CD1c-positive myeloid dendritic cell (primary cell): Measurements from ENCODE around the gene TMEM132D.

Source experiments
- DNase-seq: peaks from one replicate; pipeline ENCODE4 v3.0.0-alpha.2; 2016; ENCODE audit errors: extremely low spot score

The TMEM132D gene

DNA sequence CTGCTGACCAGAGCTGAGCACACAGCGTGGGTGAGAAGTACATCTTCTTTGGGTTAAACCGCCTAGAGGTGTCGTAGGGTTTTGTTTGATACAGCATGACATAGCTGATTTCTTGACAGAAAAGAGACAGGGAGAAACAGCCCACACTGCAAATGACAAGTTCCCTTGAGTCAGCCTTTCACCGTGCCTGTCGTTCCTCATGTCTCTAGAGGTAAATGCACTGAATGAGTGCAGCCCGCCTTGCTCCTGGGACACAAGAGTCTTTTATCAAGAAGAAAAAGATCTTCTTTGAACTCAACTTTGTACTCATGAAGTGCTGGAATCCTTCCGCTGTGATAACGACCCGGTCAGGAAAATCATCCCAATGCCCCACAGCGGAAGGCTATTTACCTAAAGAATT is 77.6 kb downstream of the TMEM132D start:
- no peak for DNase-seq

DNA sequence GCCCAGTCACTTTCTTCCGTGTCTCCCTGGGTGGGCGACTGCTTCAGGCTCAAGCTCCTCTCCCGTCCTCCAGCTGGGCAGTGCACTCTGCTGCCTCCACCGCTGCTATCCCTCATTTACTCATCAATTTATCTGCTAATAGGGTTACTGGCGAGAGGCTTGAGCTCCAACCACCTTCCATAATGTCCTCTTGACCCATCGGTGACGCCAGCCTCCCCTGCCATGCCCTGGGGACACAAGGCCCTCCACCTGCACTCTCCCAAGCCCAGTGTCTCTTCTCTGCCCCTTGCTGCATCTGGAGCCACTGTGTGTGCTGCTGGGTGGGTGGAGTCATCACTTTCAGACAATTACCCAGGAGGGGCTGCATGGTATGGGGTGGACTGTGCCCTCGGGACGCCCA is 78.5 kb downstream of the TMEM132D start:
- DNase-seq: no peak

DNA sequence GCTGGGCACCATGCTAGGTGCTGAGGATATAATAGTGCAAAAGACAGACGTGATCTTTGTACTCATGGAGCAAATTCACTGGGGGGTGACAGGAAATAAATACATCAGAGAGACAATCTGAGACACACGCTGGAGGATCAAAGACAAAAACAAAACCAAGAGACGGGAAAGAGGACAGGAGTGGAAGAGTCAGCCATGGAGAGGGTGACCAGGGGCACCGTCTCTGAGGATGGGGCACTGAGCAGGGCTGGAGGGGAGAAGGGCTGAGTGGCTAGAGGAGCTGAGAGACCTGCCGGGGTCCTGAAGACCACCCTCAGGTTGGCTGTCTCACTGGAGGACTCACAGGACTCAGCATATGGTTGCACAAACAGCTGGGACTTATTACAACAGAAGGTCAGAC is 81.9 kb downstream of the TMEM132D start:
- DNase-seq: no peak

DNA sequence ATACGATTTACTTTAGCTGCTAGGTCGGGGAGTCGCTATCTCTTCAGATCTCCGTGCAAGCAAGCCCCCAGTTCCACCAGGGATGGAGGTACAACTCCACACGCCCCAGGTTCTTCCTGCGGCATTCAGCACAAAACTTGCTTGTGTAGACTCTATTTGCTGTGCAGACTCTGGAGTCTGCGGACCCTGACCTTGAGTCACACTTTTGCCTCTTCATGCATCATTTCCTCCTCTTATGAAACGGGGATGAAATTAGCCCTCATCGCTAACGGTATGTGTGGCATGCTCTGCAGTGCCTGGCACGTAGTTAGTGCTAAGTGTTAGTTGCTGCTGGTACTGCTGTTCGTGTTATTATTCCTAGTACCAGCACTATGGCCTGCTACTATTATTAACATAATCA is 84.4 kb downstream of the TMEM132D start:
- no peak for DNase-seq

DNA sequence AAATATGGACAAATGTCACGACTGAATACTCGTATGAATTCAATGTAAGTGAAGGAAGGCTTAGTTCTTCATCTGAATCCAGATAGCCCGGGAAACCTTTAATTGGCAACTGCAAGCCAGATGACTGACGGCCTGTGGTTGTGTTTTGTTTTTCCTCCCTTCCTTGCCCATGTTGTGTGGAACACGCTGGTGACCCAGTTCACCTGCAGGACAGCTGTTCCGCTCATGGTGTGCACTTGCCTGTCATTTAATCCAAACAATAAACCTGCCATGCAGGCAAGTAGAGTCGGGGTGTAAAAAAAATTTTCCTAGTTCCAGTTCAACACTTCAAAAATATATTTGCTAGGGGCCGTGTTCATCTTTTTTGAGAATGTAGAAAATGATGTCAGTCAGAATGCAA is 88.0 kb downstream of the TMEM132D start:
- DNase-seq: no peak

DNA sequence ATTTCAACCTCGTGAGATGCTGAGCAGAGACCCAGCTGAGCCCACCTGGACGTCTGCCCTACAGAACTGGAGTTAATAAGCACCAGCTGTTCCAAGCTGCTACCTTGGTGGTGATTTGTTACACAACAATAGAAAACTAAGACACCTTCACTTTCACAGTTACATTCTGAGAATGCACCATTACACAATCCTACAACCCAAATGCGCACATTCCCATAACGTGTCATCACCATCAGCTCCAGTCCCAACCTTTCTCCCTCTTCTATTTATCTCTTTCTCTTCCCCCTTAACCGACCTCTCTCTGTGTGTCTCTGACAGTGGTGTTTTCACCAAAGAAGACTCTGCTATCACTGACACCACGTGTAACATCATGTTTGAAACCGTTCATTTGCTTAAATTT is 91.9 kb downstream of the TMEM132D start:
- no peak for DNase-seq

DNA sequence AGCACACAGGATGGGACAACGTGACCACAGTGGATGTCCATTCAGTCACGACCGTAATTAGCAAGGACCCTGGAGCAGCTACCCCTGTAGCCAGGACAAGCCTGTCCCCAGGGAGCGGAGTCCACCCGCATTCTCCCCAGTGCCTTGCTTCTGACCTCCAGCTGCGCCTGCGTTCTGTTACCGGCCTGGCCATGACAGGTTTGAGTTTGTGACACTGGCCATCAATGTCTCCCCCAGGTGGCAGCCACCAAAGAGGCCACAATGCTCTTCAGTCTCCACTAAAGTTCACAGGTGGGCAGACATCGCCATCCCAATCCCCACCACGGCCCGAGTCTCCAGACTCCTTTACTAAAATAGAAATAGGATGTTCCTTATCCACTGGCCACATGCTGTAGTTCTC is 96.7 kb downstream of the TMEM132D start:
- no peak for DNase-seq

DNA sequence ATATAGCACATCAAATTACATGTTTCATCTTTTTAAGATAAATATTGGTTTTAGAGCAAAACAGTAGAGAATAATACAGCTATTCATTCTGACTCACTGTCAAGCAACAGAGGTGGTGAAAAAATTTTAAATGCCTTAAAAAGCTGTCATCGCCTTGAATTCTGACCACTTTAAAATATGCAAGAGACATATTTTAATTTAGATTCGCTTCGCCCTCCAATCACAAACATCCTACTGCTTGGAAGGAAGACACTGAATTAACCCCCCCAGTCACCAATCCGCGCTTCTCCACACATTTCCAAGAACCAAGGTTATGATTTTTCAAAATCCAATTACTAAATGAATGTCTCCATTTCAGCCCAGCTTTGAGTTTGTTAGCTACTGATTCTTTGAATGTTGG is 112.4 kb downstream of the TMEM132D start:
- no peak for DNase-seq

DNA sequence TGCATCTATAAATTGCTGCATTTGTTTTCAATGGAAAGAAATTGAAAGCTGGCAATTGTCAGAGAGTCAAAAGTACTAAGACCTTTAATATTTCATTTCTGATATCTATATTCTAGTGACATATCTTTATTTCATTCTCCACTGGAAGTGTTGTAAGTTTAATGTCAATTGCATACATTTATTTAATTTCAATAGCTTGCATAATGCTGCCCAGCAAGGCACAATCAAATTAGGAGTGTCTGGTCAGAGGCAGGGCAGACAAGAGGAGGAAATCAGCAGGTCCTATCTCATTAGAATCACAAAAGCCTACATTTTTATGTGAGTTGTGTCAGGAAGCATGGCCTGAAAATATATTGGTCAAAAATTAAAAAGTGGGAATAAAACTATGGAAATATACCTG is 112.9 kb downstream of the TMEM132D start:
- DNase-seq: no peak

DNA sequence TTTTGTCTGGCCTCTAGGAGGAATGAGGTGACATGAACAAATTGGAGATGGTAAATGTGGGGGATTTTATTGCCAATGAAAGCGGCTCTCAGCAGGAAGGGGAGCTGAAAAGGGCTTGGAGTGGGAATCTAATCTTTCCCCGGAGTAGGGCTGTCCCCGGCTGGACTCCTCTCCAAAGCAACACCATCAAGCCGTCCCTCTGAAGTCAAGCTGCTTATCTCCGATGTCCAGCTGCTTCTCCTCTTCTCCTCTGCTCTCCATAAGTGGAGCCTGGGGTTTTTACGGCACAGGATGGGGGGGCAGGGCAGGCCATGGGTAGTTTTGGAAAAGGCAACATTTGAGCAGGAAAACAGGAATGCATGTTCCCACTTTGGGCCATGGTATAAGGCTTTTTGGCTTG is 113.5 kb downstream of the TMEM132D start:
- DNase-seq: no peak

DNA sequence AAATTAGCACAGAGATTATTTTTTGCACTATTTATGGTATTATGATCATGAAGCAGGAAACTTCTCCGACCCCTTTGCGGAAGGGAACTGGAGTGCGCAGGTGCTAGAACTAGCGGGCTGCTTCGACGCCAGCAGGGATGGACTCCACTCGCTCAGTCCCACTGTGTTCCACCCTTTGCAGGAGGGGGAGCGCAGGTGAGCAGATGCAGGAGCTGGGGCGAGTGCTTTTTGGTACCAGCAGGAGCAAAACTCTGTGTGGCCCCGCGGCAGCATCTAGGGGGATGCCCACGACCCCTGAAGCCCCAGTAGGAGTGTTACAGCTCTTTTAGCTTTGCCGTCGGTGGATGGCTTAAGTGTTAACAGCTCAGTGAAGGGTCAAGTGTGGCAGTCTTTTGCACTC is 113.9 kb downstream of the TMEM132D start:
- no peak for DNase-seq

DNA sequence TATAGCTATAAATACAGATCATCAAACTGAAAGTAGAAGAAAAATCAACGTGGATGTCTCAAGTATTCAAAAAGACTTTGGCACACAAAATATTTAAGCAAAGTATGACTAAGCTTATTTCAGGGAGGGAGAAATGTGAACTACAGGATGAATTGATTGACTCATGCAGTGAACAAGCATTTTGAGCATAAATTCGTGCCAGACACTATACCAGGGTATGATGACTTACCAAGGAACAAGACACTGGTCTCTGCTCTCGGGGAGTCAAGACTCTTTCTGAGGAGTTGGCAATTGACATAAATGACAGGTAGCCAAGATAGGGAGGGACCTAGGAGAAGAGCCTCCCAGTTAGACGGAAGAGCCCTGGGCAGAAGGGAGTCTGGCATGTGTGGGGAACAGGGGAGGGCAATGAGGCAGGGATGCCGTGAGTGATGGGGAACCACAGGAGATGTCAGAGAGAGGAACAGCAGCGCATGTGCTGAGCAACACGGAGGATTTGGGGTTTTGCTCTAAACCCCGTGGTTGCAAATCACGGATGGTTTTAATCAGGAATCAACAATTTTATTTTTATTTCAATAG is 115.2 kb downstream of the TMEM132D start:
- DNase-seq: no peak

DNA sequence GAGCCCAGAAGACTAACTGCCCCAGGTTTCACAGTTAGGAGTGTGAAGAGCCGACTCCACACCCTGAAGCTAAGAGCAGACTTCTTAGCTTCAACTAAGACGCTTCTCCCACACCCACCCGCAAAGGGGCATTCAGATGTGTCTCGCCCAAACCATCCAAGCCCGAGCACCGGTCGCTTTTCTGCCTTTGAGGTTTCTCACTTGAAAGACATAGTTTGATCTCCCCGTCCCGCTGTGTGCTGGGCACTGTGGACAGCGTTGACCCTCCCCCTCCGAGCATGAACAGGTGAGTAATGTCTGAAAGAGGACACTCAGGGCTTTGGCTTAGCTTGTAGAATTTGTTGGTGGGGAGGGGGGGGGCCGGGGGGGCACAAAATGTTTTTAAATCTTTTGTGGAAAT is 123.8 kb downstream of the TMEM132D start:
- DNase-seq: no peak

DNA sequence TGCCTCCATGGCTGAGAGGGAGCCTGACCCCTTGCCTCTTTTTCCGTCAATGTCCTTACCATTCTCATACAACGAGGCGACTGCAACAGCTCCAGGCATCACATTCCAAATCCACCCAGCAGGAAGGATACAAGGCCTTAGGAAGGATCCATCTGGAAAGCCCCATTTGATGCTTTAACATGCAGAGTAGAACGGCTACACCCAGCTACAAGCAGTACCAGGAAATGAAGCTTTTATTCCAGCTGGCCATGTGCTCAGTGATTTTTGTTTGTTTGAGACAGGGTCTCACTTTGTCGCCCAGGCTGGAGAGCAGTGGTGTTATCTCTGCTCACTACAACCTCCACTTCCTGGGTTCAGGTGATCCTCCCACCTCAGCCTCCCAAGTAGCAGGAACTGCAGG is 124.8 kb downstream of the TMEM132D start:
- DNase-seq: no peak

DNA sequence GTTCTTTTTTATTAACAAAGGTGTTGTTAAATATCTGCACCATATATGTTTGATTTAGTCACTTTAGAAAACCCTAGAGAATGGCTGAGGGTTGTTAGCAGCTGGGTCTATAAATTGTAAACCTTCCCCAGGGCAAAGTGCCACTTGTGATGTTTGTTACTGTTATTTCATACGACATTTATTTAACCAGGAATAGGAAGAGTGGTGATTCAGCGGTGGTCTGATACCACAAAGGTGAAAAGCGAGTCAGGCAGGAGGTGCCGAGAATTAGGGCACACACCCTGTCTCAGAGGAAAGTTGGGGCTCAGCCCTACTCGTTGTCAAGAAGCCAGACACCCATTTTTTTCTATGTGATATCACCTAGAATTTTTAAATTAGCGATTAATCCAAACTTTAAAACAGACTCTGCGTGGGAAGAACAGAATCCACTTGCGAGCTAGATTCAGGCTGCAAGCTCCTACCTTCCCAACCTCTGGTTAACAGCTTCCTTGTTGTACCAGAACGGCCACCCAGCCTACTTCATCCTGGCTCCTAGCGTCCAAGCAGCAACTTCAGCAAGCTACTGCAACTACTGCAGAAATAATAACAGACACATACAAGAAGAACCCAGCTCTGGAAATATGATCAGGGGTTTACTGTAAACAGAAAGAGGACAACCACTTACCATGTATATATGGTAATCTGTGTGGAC is 126.7 kb downstream of the TMEM132D start:
- no peak for DNase-seq

DNA sequence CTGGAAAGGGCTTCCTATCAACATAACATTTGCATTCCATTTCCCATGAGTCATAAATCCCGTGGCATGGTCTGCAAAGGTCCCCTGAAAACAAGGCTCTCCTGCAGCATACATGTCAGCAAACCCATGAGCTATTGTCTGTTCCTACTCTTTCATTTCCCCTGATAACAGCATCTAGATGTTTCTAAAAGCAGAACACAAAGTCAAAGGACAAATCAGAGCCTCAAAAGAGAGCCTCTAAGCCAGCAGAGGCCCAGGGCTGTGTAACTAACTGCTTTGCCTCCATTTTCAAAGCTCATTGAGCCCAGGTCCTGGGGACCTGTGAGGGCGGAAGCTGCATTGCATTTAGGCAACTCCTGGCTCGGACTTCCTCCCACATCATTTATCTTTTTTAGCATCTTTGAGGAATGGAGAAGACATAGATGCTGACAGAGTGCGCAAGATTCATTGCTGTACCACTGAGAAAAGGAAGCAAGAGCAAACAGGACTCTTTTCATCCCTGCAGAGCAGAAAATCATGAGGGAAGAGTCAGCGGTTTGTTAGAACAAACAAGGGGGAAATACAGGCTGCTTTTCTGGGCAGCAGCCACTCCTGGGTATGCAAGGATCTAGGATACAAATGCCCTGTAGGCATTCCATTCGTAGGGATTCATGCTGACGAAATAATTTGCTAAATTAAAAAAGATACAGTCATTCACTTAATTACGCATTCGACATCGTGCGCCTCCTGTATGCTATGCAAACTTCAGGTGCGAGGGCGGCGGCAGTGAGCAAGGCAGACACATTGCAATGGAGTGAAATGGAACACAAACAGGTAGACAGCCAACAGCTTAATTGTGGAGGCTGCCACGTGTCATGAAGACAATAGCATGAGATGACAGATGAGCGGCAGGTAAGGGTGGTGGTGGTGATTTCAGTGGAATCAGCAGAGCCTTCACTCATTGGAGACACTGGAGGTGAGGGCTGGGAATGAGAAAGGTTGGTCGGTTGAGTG is 131.0 kb downstream of the TMEM132D start:
- no peak for DNase-seq

DNA sequence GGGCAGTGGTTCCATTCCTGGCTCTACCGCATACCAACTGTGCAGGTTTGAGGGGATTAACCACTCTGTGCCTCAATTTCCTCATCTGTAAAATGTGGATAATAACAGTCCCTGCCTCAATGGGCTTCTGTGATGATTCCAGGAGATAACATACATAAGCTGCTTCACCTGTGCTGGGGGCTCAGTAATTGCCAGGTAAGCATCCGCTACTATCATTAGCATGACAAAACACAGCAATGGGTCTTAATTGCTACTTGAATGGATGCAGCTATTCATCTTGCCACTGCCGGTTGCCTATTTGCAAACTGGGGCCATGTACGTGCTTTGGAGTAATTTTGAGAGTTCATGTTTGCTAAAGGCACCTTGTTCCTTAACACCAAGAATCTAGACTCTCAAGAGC is 132.6 kb downstream of the TMEM132D start:
- no peak for DNase-seq

DNA sequence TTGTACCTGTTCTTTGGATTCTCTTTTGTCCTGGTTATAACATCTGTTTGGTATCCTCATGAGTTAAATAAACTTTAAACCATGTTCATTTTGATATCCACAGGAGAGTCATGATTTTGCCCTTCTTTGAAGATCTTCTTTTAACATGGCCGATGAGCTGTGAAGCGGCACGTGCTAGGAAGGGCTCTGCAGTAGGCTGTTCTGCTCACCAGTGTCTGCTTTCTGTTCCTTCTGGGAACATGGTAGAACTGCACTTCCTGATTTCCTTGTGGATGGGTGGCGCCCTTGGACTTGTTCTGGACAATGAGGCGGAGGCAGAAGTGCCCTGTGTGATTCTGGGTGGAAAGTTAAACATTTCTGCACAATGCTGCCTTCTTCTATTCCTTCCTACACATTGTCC is 138.1 kb downstream of the TMEM132D start:
- DNase-seq: no peak

DNA sequence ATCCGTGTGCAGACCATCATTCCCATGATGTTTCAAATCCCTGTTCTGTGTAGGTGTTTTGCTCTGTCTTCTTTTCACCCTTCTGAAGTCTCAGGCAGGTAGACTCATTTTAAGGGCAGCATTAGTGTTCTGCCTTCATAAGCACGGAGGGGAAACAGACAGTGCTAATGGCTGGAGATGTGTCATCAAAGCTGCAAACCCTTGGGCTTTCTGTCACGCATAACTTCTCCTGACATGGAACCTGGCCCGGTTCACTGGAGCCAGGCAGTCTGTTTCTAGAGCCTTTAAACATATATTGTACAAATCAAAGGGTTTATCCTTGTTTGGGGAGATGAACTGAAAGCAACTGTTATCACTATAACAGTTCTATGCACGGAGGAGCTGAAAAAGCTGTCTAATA is 141.4 kb downstream of the TMEM132D start:
- DNase-seq: no peak

DNA sequence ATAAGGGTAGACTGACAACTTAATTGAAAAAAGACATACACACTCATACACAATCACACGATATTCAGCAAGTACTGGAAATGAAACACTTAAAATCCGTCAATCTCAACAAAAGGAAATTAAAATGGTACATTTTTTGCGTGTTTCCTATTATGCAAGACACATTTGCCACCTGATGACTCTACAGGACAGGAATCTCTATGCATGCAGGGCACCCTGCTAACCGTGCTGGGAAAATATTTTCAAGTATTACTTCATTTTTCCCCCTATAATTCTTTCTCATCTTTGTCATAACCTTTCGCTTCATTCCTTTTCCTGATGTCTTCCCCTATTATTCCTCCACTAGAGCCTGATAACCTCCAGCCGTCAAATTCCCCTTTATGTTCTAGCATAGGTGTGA is 150.2 kb downstream of the TMEM132D start:
- DNase-seq: no peak

DNA sequence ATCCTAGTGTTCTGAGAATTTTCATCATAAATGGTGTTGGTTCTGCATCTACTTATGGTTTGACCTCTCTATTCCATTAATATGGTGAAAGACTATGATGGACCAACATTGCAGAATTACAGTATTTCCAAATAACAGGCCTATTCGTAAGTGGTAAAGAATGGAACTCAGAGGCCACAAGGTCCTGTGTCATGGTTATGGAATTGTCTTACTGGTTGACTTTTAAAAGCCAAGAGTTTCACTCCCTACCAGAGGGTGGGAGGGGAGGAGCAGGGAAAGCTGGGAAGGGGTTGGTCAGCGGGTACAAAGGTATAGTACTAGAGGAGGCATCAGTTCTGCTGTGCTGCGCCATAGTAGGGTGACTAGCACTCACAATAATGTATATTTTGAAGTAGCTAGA is 153.4 kb downstream of the TMEM132D start:
- no peak for DNase-seq

DNA sequence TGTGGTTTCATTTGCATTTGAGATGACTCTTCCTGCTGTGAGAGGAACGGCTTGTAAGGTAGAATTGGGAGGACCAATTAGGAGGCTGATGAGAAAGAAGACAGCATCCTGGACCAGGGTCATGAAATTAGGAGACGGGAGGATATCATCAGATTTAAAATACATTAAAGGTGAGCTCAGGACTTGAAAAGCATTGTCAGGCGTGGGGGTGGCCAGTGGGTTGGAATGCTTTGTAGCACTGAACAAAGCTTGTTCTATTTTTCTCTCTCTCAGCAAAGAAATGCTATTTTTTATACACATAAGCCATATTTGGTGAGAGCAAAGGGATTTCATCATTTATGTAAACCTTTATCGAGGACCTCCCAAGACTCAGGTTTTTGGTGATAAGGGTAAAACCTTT is 157.5 kb downstream of the TMEM132D start:
- no peak for DNase-seq

DNA sequence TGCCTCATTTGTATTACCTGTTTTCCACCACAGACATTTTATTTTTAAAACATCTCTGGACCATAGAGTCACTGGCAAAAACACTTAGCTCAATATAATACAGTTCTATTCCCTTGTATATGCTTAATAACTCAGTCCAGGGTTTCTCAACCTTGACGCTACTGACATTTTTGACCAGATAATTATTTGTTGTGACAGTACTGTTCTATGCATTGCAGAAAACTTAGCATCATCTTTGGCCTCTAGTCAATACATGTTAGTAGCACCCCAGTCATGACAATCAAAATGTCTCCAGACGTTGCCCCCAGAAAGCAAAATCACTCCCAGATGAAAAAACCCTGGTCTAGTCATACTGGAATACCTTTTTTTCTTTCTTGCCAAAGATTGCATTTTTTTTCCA is 174.7 kb downstream of the TMEM132D start:
- no peak for DNase-seq
